HEK293 (cell line): ENCODE measurements around the gene WWTR1.

Experiments used
- CTCF ChIA-PET: fragments of 350-600 bp; formaldehyde crosslinking; extraction: SDS; loops from one replicate; lab custom pipeline; 2021; ENCODE audit warnings: antibody characterized with exemption; lab: Yijun Ruan, JAX
- POLR2A ChIA-PET: fragments of 300-600 bp; formaldehyde crosslinking; extraction: SDS; loops from one replicate; lab custom pipeline; 2020; ENCODE audit warnings: antibody characterized with exemption, inconsistent platforms; lab: Yijun Ruan, JAX
- H3K27ac ChIP-seq: fragments of 200-500 bp; sonication (Bioruptor generic); 2 replicates; pipeline ENCODE4 v1.5.1; 2014; ENCODE audit warnings: low read depth, low read length, control low read depth, inconsistent platforms; ENCODE audit errors: extremely low read depth
- H3K36me3 ChIP-seq, 2 experiments: fragments of 200-500 bp in 1 of 2; sonication (Bioruptor generic) in 1 of 2; 1 replicate in 1 of 2; 2 replicates in 1 of 2; pipeline ENCODE4 v1.5.1; 2014 to 2017; ENCODE audit warnings: inconsistent platforms in 2 of 2, low read length in 2 of 2; ENCODE audit not compliant: control insufficient read depth in 2 of 2, insufficient read depth in 1 of 2
- H3K4me1 ChIP-seq: fragments of 200-500 bp; sonication (Bioruptor generic); 2 replicates; pipeline ENCODE4 v1.5.1; 2014; ENCODE audit warnings: mild to moderate bottlenecking, low read length, inconsistent platforms; ENCODE audit not compliant: control insufficient read depth, insufficient read depth
- H3K4me3 ChIP-seq: 2 replicates; pipeline ENCODE4 v1.5.1; 2011; ENCODE audit warnings: low read depth, mild to moderate bottlenecking, control low read depth, low read length, moderate library complexity
- H3K9me3 ChIP-seq: fragments of 200-500 bp; sonication (Bioruptor generic); 2 replicates; pipeline ENCODE4 v1.5.1; 2014; ENCODE audit warnings: low read depth, low read length, inconsistent platforms; ENCODE audit not compliant: control insufficient read depth, insufficient read depth
- IKZF3 ChIP-seq: fragments of 450-650 bp; IDR thresholded peaks from 2 replicates; pipeline ENCODE4 v1.5.0; 2018; ENCODE audit warnings: missing biosample characterization, mild to moderate bottlenecking, missing genetic modification characterization, moderate library complexity
- REPIN1 ChIP-seq: fragments of 450-650 bp; formaldehyde crosslinking; IDR thresholded peaks from 2 replicates; pipeline ENCODE4 v1.5.1; 2017; ENCODE audit warnings: missing biosample characterization, missing genetic modification characterization, low read depth
- SCRT2 ChIP-seq: fragments of 450-650 bp; formaldehyde crosslinking; IDR thresholded peaks from 2 replicates; pipeline ENCODE4 v1.5.1; 2016; ENCODE audit warnings: missing biosample characterization, missing genetic modification characterization
- SP7 ChIP-seq: fragments of 450-650 bp; formaldehyde crosslinking; IDR thresholded peaks from 2 replicates; pipeline ENCODE4 v1.5.1; 2016; ENCODE audit warnings: missing biosample characterization, missing genetic modification characterization
- WT1 ChIP-seq: fragments of 450-650 bp; formaldehyde crosslinking; IDR thresholded peaks from 2 replicates; pipeline ENCODE4 v1.5.1; 2016; ENCODE audit warnings: missing biosample characterization, missing genetic modification characterization
- ZBTB8A ChIP-seq: fragments of 450-650 bp; formaldehyde crosslinking; IDR thresholded peaks from 2 replicates; pipeline ENCODE4 v1.5.1; 2016; ENCODE audit warnings: missing biosample characterization, missing genetic modification characterization
- ZFP37 ChIP-seq: fragments of 450-650 bp; formaldehyde crosslinking; IDR thresholded peaks from 2 replicates; pipeline ENCODE4 v1.5.1; 2016; ENCODE audit warnings: missing biosample characterization, missing genetic modification characterization
- ZNF2 ChIP-seq: fragments of 450-650 bp; formaldehyde crosslinking; IDR thresholded peaks from 2 replicates; pipeline ENCODE4 v1.5.1; 2016; ENCODE audit warnings: missing biosample characterization, missing genetic modification characterization
- ZNF24 ChIP-seq: fragments of 450-650 bp; formaldehyde crosslinking; IDR thresholded peaks from 2 replicates; pipeline ENCODE4 v1.5.1; 2016; ENCODE audit warnings: missing biosample characterization, missing genetic modification characterization
- ZNF324 ChIP-seq: fragments of 450-650 bp; formaldehyde crosslinking; IDR thresholded peaks from 2 replicates; pipeline ENCODE4 v1.5.1; 2016; ENCODE audit warnings: missing biosample characterization, missing genetic modification characterization
- ZNF37A ChIP-seq: fragments of 450-650 bp; IDR thresholded peaks from 2 replicates; pipeline ENCODE4 v1.5.1; 2018; ENCODE audit warnings: missing biosample characterization, missing genetic modification characterization
- ZNF394 ChIP-seq: fragments of 450-650 bp; formaldehyde crosslinking; IDR thresholded peaks from 2 replicates; pipeline ENCODE4 v1.5.1; 2016; ENCODE audit warnings: missing biosample characterization, missing genetic modification characterization, mild to moderate bottlenecking, moderate library complexity, borderline replicate concordance
- ZNF548 ChIP-seq: fragments of 450-650 bp; formaldehyde crosslinking; IDR thresholded peaks from 2 replicates; pipeline ENCODE4 v1.5.1; 2016; ENCODE audit warnings: missing biosample characterization, missing genetic modification characterization
- ZNF600 ChIP-seq: fragments of 450-650 bp; formaldehyde crosslinking; IDR thresholded peaks from 2 replicates; pipeline ENCODE4 v1.5.1; 2016; ENCODE audit warnings: missing biosample characterization, missing genetic modification characterization
- ZNF830 ChIP-seq: fragments of 450-650 bp; IDR thresholded peaks from 2 replicates; pipeline ENCODE4 v1.5.0; 2018; ENCODE audit warnings: missing biosample characterization, missing genetic modification characterization, low read depth, mild to moderate bottlenecking, moderate library complexity
- TF ChIP-seq, protein P1 (sequence below): fragments of 450-650 bp; formaldehyde crosslinking; IDR thresholded peaks from 2 replicates; pipeline ENCODE4 v1.5.1; 2016; ENCODE audit warnings: missing biosample characterization, missing genetic modification characterization, borderline replicate concordance
- TF ChIP-seq, protein P2 (sequence below): fragments of 450-650 bp; formaldehyde crosslinking; IDR thresholded peaks from 2 replicates; pipeline ENCODE4 v1.5.1; 2016; ENCODE audit warnings: missing biosample characterization, missing genetic modification characterization
- TF ChIP-seq, protein P3 (sequence below): fragments of 450-650 bp; formaldehyde crosslinking; IDR thresholded peaks from 2 replicates; pipeline ENCODE4 v1.5.1; 2016; ENCODE audit warnings: missing biosample characterization, missing genetic modification characterization
- TF ChIP-seq, protein P4 (sequence below): fragments of 450-650 bp; formaldehyde crosslinking; IDR thresholded peaks from 2 replicates; pipeline ENCODE4 v1.5.1; 2016; ENCODE audit warnings: missing biosample characterization, missing genetic modification characterization
- TF ChIP-seq, protein P5 (sequence below): fragments of 450-650 bp; formaldehyde crosslinking; IDR thresholded peaks from 2 replicates; pipeline ENCODE4 v1.5.1; 2017; ENCODE audit warnings: missing biosample characterization, missing genetic modification characterization

Gene WWTR1

DNA sequence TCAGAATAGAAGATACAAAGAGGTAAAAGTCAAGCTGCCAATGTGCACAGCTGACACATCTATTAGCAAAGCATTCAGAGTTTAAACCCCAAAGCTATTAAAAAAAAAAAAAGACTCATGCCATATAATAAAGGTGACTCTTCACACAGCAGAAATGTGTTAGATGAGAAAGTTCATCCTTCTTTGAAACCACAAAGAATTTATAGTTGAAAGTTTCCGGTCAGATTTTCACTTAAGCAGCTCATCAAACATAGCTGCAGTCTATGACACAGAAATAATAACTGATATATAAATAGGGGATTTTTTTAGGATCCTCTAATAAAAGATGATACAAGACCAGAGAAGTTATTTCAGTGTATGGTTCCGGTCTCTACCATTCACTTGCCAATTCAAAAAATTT, 76.6 kb downstream of the WWTR1 start:
- H3K27ac ChIP-seq: no peak overlapping the region
- ChIA-PET POLR2A (interaction anchor here (0.7 kb wide), 1 partner anchor 77 kb away, joined by 3 read pairs; the partner anchor contains the start of gene WWTR1), CTCF (interaction anchor here (0.6 to 2.3 kb wide), 3 partner anchors 11 to 15 kb away, joined by 4 to 7 read pairs (median 6); no protein-coding TSS in a partner anchor)
- no peak overlapping the region for H3K4me3 ChIP-seq
- TF ChIP-seq ZNF2 (tag by site-specific recombination): no peak
- TF ChIP-seq, protein P1, sequence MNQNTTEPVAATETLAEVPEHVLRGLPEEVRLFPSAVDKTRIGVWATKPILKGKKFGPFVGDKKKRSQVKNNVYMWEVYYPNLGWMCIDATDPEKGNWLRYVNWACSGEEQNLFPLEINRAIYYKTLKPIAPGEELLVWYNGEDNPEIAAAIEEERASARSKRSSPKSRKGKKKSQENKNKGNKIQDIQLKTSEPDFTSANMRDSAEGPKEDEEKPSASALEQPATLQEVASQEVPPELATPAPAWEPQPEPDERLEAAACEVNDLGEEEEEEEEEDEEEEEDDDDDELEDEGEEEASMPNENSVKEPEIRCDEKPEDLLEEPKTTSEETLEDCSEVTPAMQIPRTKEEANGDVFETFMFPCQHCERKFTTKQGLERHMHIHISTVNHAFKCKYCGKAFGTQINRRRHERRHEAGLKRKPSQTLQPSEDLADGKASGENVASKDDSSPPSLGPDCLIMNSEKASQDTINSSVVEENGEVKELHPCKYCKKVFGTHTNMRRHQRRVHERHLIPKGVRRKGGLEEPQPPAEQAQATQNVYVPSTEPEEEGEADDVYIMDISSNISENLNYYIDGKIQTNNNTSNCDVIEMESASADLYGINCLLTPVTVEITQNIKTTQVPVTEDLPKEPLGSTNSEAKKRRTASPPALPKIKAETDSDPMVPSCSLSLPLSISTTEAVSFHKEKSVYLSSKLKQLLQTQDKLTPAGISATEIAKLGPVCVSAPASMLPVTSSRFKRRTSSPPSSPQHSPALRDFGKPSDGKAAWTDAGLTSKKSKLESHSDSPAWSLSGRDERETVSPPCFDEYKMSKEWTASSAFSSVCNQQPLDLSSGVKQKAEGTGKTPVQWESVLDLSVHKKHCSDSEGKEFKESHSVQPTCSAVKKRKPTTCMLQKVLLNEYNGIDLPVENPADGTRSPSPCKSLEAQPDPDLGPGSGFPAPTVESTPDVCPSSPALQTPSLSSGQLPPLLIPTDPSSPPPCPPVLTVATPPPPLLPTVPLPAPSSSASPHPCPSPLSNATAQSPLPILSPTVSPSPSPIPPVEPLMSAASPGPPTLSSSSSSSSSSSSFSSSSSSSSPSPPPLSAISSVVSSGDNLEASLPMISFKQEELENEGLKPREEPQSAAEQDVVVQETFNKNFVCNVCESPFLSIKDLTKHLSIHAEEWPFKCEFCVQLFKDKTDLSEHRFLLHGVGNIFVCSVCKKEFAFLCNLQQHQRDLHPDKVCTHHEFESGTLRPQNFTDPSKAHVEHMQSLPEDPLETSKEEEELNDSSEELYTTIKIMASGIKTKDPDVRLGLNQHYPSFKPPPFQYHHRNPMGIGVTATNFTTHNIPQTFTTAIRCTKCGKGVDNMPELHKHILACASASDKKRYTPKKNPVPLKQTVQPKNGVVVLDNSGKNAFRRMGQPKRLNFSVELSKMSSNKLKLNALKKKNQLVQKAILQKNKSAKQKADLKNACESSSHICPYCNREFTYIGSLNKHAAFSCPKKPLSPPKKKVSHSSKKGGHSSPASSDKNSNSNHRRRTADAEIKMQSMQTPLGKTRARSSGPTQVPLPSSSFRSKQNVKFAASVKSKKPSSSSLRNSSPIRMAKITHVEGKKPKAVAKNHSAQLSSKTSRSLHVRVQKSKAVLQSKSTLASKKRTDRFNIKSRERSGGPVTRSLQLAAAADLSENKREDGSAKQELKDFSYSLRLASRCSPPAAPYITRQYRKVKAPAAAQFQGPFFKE: no peak
- TF ChIP-seq ZNF548: no peak
- no peak for TF ChIP-seq ZFP37 (tag by site-specific recombination)
- TF ChIP-seq, protein P2, sequence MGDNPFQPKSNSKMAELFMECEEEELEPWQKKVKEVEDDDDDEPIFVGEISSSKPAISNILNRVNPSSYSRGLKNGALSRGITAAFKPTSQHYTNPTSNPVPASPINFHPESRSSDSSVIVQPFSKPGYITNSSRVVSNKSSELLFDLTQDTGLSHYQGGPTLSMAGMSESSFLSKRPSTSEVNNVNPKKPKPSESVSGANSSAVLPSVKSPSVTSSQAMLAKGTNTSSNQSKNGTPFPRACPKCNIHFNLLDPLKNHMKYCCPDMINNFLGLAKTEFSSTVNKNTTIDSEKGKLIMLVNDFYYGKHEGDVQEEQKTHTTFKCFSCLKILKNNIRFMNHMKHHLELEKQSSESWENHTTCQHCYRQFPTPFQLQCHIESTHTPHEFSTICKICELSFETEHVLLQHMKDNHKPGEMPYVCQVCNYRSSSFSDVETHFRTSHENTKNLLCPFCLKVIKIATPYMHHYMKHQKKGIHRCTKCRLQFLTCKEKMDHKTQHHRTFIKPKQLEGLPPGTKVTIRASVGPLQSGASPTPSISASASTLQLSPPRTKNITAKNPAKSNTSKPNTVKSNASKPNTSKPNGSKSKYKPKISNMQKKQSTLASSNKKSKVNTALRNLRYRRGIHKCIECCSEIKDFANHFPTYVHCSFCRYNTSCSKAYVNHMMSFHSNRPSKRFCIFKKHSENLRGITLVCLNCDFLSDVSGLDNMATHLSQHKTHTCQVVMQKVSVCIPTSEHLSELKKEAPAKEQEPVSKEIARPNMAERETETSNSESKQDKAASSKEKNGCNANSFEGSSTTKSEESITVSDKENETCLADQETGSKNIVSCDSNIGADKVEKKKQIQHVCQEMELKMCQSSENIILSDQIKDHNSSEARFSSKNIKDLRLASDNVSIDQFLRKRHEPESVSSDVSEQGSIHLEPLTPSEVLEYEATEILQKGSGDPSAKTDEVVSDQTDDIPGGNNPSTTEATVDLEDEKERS (tag by site-specific recombination): no peak
- TF ChIP-seq SP7 (tag by site-specific recombination): no peak
- no peak for TF ChIP-seq ZNF830 (tag by site-specific recombination)
- no peak for TF ChIP-seq IKZF3 (tag by site-specific recombination)
- TF ChIP-seq REPIN1 (tag by site-specific recombination): no peak
- TF ChIP-seq ZNF394 (tag by site-specific recombination): no peak
- TF ChIP-seq SCRT2 (tag by site-specific recombination): no peak
- TF ChIP-seq ZNF600 (tag by site-specific recombination): no peak
- TF ChIP-seq, protein P3, sequence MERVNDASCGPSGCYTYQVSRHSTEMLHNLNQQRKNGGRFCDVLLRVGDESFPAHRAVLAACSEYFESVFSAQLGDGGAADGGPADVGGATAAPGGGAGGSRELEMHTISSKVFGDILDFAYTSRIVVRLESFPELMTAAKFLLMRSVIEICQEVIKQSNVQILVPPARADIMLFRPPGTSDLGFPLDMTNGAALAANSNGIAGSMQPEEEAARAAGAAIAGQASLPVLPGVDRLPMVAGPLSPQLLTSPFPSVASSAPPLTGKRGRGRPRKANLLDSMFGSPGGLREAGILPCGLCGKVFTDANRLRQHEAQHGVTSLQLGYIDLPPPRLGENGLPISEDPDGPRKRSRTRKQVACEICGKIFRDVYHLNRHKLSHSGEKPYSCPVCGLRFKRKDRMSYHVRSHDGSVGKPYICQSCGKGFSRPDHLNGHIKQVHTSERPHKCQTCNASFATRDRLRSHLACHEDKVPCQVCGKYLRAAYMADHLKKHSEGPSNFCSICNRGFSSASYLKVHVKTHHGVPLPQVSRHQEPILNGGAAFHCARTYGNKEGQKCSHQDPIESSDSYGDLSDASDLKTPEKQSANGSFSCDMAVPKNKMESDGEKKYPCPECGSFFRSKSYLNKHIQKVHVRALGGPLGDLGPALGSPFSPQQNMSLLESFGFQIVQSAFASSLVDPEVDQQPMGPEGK (tag by site-specific recombination): no peak
- TF ChIP-seq, protein P4, sequence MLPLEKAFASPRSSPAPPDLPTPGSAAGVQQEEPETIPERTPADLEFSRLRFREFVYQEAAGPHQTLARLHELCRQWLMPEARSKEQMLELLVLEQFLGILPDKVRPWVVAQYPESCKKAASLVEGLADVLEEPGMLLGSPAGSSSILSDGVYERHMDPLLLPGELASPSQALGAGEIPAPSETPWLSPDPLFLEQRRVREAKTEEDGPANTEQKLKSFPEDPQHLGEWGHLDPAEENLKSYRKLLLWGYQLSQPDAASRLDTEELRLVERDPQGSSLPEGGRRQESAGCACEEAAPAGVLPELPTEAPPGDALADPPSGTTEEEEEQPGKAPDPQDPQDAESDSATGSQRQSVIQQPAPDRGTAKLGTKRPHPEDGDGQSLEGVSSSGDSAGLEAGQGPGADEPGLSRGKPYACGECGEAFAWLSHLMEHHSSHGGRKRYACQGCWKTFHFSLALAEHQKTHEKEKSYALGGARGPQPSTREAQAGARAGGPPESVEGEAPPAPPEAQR (tag by site-specific recombination): no peak
- no peak for TF ChIP-seq WT1
- TF ChIP-seq ZNF324 (tag by site-specific recombination): no peak
- no peak for TF ChIP-seq ZNF24
- no peak for TF ChIP-seq ZBTB8A (tag by site-specific recombination)
- TF ChIP-seq, protein P5, sequence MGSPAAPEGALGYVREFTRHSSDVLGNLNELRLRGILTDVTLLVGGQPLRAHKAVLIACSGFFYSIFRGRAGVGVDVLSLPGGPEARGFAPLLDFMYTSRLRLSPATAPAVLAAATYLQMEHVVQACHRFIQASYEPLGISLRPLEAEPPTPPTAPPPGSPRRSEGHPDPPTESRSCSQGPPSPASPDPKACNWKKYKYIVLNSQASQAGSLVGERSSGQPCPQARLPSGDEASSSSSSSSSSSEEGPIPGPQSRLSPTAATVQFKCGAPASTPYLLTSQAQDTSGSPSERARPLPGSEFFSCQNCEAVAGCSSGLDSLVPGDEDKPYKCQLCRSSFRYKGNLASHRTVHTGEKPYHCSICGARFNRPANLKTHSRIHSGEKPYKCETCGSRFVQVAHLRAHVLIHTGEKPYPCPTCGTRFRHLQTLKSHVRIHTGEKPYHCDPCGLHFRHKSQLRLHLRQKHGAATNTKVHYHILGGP: no peak
- no peak for TF ChIP-seq ZNF37A (tag by site-specific recombination)
- no peaks in the 10 kb centered on the region for H3K9me3 ChIP-seq
- H3K36me3 ChIP-seq: no peaks in the 10 kb centered on the region
- peaks cover 11% of the 10 kb centered on the region; the same call in 1 of the 2 replicates for H3K4me1 ChIP-seq
